ENCODE results near the gene LITAFD.

Gene LITAFD

DNA sequence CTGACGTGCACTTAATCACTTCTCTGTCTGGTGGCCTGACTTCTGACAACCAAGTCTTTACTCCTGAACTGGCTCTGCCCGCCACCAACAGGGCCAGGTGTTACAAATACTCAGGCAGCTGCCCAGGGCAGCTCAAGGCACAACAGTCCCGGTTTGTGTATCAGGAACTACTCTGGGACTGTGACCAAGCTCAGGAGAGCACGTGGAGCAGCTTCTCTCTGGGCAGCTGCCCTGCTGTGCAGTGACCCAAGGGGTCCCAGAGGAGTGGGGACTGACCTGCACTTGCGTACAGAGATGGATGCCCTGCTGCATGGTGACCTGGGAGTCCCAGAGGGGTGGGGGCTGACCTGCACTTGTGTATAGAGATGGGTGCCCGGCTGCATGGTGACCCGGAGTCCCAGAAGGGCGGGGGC is 21.9 kb downstream of the LITAFD start:
- ATAC-seq (ENCODE audit: low read depth): no peak
- Histone ChIP-seq H3K4me1 (ENCODE audit: insufficient read depth, poor library complexity, severe bottlenecking) (no peaks in the 10 kb centered on the region), H3K9me3 (ENCODE audit: severe bottlenecking) (no peaks in the 10 kb centered on the region), H3K27me3 (ENCODE audit: insufficient read depth, poor library complexity, severe bottlenecking) (no peaks in the 10 kb centered on the region), H3K36me3 (ENCODE audit: low read depth) (peaks cover 96% of the 10 kb centered on the region), H3K27ac (ENCODE audit: poor library complexity, severe bottlenecking) (no peak overlapping the region), H3K4me3 (ENCODE audit: severe bottlenecking) (no peak overlapping the region)
- DNase-seq (ENCODE audit: low spot score): no peak
- TF ChIP-seq, protein P1, sequence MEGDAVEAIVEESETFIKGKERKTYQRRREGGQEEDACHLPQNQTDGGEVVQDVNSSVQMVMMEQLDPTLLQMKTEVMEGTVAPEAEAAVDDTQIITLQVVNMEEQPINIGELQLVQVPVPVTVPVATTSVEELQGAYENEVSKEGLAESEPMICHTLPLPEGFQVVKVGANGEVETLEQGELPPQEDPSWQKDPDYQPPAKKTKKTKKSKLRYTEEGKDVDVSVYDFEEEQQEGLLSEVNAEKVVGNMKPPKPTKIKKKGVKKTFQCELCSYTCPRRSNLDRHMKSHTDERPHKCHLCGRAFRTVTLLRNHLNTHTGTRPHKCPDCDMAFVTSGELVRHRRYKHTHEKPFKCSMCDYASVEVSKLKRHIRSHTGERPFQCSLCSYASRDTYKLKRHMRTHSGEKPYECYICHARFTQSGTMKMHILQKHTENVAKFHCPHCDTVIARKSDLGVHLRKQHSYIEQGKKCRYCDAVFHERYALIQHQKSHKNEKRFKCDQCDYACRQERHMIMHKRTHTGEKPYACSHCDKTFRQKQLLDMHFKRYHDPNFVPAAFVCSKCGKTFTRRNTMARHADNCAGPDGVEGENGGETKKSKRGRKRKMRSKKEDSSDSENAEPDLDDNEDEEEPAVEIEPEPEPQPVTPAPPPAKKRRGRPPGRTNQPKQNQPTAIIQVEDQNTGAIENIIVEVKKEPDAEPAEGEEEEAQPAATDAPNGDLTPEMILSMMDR (IDR thresholded peaks at IDR 0.05; ENCODE audit: poor library complexity, severe bottlenecking): no peak

DNA sequence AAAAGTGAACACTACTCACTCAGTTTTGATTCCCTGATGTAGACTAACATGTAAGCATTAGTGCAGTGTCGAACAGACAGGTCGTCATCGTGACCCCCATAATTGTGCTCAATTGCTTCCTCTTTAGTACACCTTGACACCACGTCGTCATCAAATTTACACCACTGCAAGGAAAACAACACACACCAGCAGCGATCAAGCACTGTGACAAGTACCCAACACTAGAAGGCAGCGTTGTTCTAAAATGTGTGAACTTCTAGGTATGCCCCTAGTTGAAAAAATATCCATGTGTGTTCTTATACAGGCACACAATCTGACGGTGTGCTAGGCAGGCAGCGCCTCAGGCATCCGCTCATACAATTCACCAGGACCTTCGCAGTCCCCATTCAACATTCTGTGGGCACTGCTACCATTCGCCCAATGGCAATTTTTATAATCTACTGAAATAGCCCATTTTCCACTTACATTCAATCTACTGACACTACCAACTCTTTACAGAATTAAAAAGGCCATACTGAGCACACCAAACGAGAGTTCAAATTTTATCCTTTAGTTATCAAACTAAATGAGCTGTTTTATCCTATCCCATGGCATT is 23.1 kb downstream of the LITAFD start:
- ATAC-seq (ENCODE audit: low read depth): 0 out of 3 replicates have a peak, but pooled peaks have one; percentile 40
- Histone ChIP-seq H3K36me3 (ENCODE audit: low read depth) (peaks cover 95% of the 10 kb centered on the region), H3K4me1 (ENCODE audit: insufficient read depth, poor library complexity, severe bottlenecking) (no peaks in the 10 kb centered on the region), H3K4me3 (ENCODE audit: severe bottlenecking) (no peak overlapping the region), H3K9me3 (ENCODE audit: severe bottlenecking) (no peaks in the 10 kb centered on the region), H3K27me3 (ENCODE audit: insufficient read depth, poor library complexity, severe bottlenecking) (no peaks in the 10 kb centered on the region), H3K27ac (ENCODE audit: poor library complexity, severe bottlenecking) (no peak overlapping the region)
- no peak for DNase-seq (ENCODE audit: low spot score)
- TF ChIP-seq, protein P1 (IDR thresholded peaks at IDR 0.05; ENCODE audit: poor library complexity, severe bottlenecking): peak; percentile 34

DNA sequence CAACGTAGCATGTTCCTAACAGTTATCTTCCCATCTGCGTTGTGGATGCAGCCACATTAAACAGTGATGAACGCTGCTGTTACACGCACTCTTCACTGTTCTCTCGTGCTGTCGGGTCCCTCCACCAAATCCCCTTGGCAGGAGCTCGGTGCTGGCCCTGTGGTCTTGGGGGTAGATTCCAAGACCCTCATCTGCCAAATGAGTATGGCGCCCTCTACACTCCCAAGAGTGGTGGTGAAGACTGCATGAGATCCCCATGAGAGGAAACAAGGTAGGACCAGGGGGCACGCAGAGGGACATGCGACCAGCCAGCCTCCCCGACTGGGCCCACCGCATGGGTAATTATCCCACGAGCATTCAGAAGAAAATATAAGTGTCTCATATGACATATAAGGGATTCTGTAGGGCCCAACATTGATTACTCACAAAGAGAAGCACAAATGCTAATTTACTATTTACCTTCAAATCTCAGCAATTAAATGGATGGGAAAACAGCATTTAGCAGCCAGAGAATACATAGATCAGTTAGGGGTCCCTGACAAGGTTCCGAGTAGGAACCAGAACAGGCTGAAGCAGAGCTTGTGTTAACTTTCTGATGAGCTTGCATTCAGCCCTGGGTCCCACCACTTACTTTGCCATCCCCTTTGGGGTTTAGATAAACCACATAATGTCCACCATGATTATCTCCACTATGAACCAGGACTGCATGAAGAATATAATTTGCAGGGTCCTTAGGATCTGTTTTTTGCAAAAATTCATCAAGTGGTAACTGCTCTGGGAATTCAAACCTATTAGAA is 23.8 kb downstream of the LITAFD start:
- Histone ChIP-seq H3K27me3 (ENCODE audit: insufficient read depth, poor library complexity, severe bottlenecking) (no peaks in the 10 kb centered on the region), H3K4me1 (ENCODE audit: insufficient read depth, poor library complexity, severe bottlenecking) (no peaks in the 10 kb centered on the region), H3K4me3 (ENCODE audit: severe bottlenecking) (no peak overlapping the region), H3K9me3 (ENCODE audit: severe bottlenecking) (no peaks in the 10 kb centered on the region), H3K27ac (ENCODE audit: poor library complexity, severe bottlenecking) (no peak overlapping the region), H3K36me3 (ENCODE audit: low read depth) (peaks cover 95% of the 10 kb centered on the region)
- no peak for DNase-seq (ENCODE audit: low spot score)
- TF ChIP-seq, protein P1 (IDR thresholded peaks at IDR 0.05; ENCODE audit: poor library complexity, severe bottlenecking): no peak
- no peak for ATAC-seq (ENCODE audit: low read depth)

DNA sequence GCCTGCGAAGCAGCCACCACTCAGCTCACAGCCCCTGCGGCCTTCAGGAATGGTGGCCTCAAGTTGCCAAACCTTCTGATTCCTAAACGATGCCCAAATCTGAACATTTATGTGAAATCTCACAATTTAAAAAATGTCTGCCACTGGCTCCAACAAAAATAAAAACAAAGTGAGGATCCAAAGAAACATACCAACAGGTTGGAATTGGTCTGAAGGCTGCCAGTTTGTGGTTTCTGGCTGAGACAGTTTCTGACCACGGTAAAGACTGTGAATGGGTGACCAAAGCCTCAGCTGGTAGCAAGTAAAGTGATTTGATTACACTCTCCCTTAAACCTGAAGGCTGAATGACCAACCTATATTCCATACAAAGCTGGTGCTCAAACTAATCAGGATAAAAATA is 24.9 kb downstream of the LITAFD start:
- Histone ChIP-seq H3K36me3 (ENCODE audit: low read depth) (peaks cover 93% of the 10 kb centered on the region), H3K27ac (ENCODE audit: poor library complexity, severe bottlenecking) (no peak overlapping the region), H3K27me3 (ENCODE audit: insufficient read depth, poor library complexity, severe bottlenecking) (no peaks in the 10 kb centered on the region), H3K4me3 (ENCODE audit: severe bottlenecking) (no peak overlapping the region), H3K4me1 (ENCODE audit: insufficient read depth, poor library complexity, severe bottlenecking) (no peaks in the 10 kb centered on the region), H3K9me3 (ENCODE audit: severe bottlenecking) (no peaks in the 10 kb centered on the region)
- ATAC-seq (ENCODE audit: low read depth) (no peak), DNase-seq (ENCODE audit: low spot score) (no peak)
- TF ChIP-seq, protein P1 (IDR thresholded peaks at IDR 0.05; ENCODE audit: poor library complexity, severe bottlenecking): no peak
